GM12878 (cell line): Measurements from ENCODE around the gene GET3. TPM values are rescaled to one million over a fixed set of nuclear protein-coding genes. Genes with fewer than 3 reads are reported as not detected.
A peak's percentile ranks its signal among the peaks of the same experiment; 100 is the strongest.

Experiments
- ASH2L ChIP-seq: fragments of 300-600, 200-600 bp; sonication (generic); IDR thresholded peaks from 2 replicates; pipeline ENCODE4 v1.6.1; 2017; ENCODE audit warnings: low read depth, mild to moderate bottlenecking, borderline replicate concordance
- CBX5 ChIP-seq: sonication (generic); IDR thresholded peaks from 2 replicates; pipeline ENCODE4 v1.6.1; 2016; ENCODE audit warnings: low read depth, moderate library complexity, mild to moderate bottlenecking, inconsistent platforms
- CEBPZ ChIP-seq: fragments of 150-350 bp; IDR thresholded peaks from 2 replicates; pipeline ENCODE4 v1.6.1; 2016; ENCODE audit warnings: low read depth, low read length
- CHD4 ChIP-seq: fragments of 200-600 bp; sonication (generic); IDR thresholded peaks from 2 replicates; pipeline ENCODE4 v1.6.1; 2016; ENCODE audit warnings: mild to moderate bottlenecking
- E2F8 ChIP-seq: fragments of 450-650 bp; IDR thresholded peaks from 2 replicates; pipeline ENCODE4 v1.6.1; 2018; ENCODE audit warnings: mild to moderate bottlenecking, low read depth, moderate library complexity; ENCODE audit not compliant: partially characterized antibody
- ETV6 ChIP-seq, 2 experiments: fragments of 450-650 bp in 1 of 2; IDR thresholded peaks in 1 of 2; conservative IDR thresholded peaks in 1 of 2; 2 replicates each; pipeline ENCODE4 v1.6.1; 2014; ENCODE audit warnings: antibody characterized with exemption in 1 of 2, borderline replicate concordance in 1 of 2, low read depth in 1 of 2, mild to moderate bottlenecking in 1 of 2, moderate library complexity in 1 of 2
- EZH2 ChIP-seq: IDR thresholded peaks from 2 replicates; pipeline ENCODE4 v1.6.1; 2012; ENCODE audit warnings: low read depth, mild to moderate bottlenecking, control low read depth, inconsistent platforms, low read length, borderline replicate concordance; ENCODE audit not compliant: control insufficient read depth
- FOS ChIP-seq: IDR thresholded peaks from 3 replicates; pipeline ENCODE4 v1.6.1; 2011; ENCODE audit warnings: borderline replicate concordance; ENCODE audit not compliant: insufficient read length; ENCODE audit errors: extremely low read depth
- FOXM1 ChIP-seq: IDR thresholded peaks from 2 replicates; pipeline ENCODE4 v1.6.1; 2012; ENCODE audit warnings: low read depth, mild to moderate bottlenecking, inconsistent platforms, low read length, moderate library complexity
- IKZF1 ChIP-seq: fragments of 450-650 bp; conservative IDR thresholded peaks from 2 replicates; pipeline ENCODE4 v1.6.1; 2017; ENCODE audit warnings: antibody characterized with exemption, mild to moderate bottlenecking
- NFIC ChIP-seq: IDR thresholded peaks from 2 replicates; pipeline ENCODE4 v1.6.1; 2012; ENCODE audit warnings: low read depth, mild to moderate bottlenecking, inconsistent platforms, low read length, moderate library complexity
- POLR2A ChIP-seq: IDR thresholded peaks from 2 replicates; pipeline ENCODE4 v1.6.1; 2011; ENCODE audit warnings: low read depth, mild to moderate bottlenecking, low read length
- SIN3A ChIP-seq: IDR thresholded peaks from 2 replicates; pipeline ENCODE4 v1.6.1; 2012; ENCODE audit warnings: low read depth, low read length, improper control_type of control experiment
- SMAD1 ChIP-seq: fragments of 450-650 bp; IDR thresholded peaks from 2 replicates; pipeline ENCODE4 v1.6.1; 2018; ENCODE audit warnings: mild to moderate bottlenecking, low read depth; ENCODE audit not compliant: partially characterized antibody
- SP1 ChIP-seq: IDR thresholded peaks from one replicate; pipeline ENCODE4 v1.6.1; 2011; ENCODE audit warnings: low read depth, low read length
- ZNF622 ChIP-seq: fragments of 450-650 bp; IDR thresholded peaks from 2 replicates; pipeline ENCODE4 v1.6.1; 2017; ENCODE audit warnings: mild to moderate bottlenecking, inconsistent platforms
- polyA plus RNA-seq, 11 experiments: library from polyadenylated mRNA; depleted of rRNA in 4 of 11; unstranded in 6 of 11; stranded (reverse) in 5 of 11; fragments of >200 nt; fragmentation: Nextera tagmentation in 4 of 11; fragmentation: Illumina TruSeq in 1 of 11; extraction: Ambion mirVana in 4 of 11; extraction: Trizol in 1 of 11; gene quantifications; 1 replicate in 1 of 11; 2 replicates in 10 of 11; pipeline versions ENCODE4 v1.2.1 to v1.2.3, GENCODE V29; 2011 to 2016; ENCODE audit warnings: inconsistent platforms in 2 of 11, missing spikeins in 2 of 11, low read depth in 1 of 11
- total RNA-seq, 4 experiments: library from RNA; depleted of rRNA in 3 of 4; stranded (reverse); fragments of >200 nt in 3 of 4; fragmentation: Illumina TruSeq in 1 of 4; extraction: Trizol in 1 of 4; gene quantifications; 2 replicates each; pipeline versions ENCODE4 v1.2.1 to v1.2.3, GENCODE V29; 2013 to 2021
- TF ChIP-seq, protein P1 (sequence below): fragments of 450-650 bp; formaldehyde crosslinking; IDR thresholded peaks from 2 replicates; pipeline ENCODE4 v1.5.0; 2022; ENCODE audit warnings: mild to moderate bottlenecking, missing genetic modification characterization
- TF ChIP-seq, protein P2 (sequence below): fragments of 450-650 bp; IDR thresholded peaks from 2 replicates; pipeline ENCODE4 v1.6.1; 2016; ENCODE audit warnings: mild to moderate bottlenecking

The GET3 gene
- total and polyA plus RNA-seq, 10 of the 15 experiments (the other 5 are each of a cell fraction or from before 2014, with no cell fraction given), result 14.5 to 144 (median 97.2) TPM

DNA sequence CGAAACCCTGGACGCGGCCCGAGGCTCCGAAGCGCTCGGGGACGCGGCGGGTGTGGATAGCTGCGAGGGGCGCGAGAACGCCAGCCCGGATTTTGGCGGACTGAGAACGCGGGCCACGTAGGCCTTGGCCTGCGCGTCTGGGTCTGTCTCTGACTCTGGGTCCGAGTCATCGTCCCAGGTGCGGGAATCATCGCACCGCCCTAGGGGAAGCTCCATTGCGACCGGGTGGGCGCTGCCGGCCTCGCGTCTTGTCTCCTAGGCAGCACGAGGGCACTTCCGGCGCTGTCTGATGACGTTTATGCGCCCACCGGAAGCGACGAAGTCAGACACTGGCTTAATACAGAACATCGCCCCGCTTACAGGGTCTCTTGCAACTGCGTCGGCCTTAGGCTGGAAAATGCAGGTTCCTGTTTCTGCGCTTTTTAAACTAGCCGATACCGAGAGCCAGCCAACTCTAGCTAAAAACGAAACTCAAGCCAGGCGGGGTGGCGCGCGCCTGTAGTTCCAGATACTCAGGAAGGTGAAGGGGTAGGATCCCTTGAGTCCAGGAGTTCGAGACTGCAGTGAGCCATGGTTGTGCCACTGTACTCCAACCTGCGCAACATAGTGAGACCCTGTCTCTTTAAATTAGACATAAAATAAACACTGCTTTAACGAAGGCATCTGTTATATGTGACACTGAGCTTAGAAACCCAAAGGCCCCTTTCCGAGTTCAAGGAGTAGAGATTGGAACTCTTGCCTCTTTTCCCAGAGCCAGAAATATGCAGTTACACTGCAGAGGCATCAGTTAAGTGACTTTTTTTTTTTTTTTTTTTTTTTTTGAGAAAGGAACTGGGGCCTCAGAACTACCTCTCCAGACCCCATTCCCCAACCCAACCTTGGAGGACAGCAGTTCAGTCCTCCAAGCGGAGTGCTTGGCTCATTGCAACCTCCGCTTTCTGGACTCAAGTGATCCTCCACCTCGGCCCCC is 40.6 kb upstream of the GET3 start, which contains the start of gene FBXW9 (continued):
- TF ChIP-seq ASH2L, result no peak
- TF ChIP-seq SIN3A, result peak; percentile 99
- TF ChIP-seq, protein P1, sequence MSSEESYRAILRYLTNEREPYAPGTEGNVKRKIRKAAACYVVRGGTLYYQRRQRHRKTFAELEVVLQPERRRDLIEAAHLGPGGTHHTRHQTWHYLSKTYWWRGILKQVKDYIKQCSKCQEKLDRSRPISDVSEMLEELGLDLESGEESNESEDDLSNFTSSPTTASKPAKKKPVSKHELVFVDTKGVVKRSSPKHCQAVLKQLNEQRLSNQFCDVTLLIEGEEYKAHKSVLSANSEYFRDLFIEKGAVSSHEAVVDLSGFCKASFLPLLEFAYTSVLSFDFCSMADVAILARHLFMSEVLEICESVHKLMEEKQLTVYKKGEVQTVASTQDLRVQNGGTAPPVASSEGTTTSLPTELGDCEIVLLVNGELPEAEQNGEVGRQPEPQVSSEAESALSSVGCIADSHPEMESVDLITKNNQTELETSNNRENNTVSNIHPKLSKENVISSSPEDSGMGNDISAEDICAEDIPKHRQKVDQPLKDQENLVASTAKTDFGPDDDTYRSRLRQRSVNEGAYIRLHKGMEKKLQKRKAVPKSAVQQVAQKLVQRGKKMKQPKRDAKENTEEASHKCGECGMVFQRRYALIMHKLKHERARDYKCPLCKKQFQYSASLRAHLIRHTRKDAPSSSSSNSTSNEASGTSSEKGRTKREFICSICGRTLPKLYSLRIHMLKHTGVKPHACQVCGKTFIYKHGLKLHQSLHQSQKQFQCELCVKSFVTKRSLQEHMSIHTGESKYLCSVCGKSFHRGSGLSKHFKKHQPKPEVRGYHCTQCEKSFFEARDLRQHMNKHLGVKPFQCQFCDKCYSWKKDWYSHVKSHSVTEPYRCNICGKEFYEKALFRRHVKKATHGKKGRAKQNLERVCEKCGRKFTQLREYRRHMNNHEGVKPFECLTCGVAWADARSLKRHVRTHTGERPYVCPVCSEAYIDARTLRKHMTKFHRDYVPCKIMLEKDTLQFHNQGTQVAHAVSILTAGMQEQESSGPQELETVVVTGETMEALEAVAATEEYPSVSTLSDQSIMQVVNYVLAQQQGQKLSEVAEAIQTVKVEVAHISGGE (CRISPR knock-in tag), result no peak
- TF ChIP-seq CEBPZ, result no peak
- no peak for TF ChIP-seq ETV6 (conservative IDR thresholded peaks at IDR 0.05 in 1 of 2, IDR thresholded peaks at IDR 0.05 in 1 of 2; ENCODE audit: borderline replicate concordance in 1 of 2, low read depth in 1 of 2)
- TF ChIP-seq EZH2, result no peak
- TF ChIP-seq CHD4, result no peak
- no peak for TF ChIP-seq ZNF622
- no peak for TF ChIP-seq FOS
- TF ChIP-seq E2F8, result peak; percentile 90
- TF ChIP-seq, protein P2, sequence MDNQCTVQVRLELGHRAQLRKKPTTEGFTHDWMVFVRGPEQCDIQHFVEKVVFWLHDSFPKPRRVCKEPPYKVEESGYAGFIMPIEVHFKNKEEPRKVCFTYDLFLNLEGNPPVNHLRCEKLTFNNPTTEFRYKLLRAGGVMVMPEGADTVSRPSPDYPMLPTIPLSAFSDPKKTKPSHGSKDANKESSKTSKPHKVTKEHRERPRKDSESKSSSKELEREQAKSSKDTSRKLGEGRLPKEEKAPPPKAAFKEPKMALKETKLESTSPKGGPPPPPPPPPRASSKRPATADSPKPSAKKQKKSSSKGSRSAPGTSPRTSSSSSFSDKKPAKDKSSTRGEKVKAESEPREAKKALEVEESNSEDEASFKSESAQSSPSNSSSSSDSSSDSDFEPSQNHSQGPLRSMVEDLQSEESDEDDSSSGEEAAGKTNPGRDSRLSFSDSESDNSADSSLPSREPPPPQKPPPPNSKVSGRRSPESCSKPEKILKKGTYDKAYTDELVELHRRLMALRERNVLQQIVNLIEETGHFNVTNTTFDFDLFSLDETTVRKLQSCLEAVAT, result 0 out of 2 replicates have a peak, but pooled peaks have one; percentile 30
- no peak for TF ChIP-seq NFIC
- TF ChIP-seq IKZF1, result peak; percentile 80
- no peak for TF ChIP-seq SMAD1
- TF ChIP-seq SP1, result no peak
- TF ChIP-seq POLR2A, result peak; percentile 93
- 0 out of 2 replicates have a peak, but pooled peaks have one; percentile 67 for TF ChIP-seq CBX5
- TF ChIP-seq FOXM1, result no peak
